CD14-positive monocyte (primary cell): ENCODE data around the gene ATXN7L1. TPM values are rescaled to one million over a fixed set of nuclear protein-coding genes. Genes with fewer than 3 reads are reported as not detected.

Source experiments
- DNase-seq, 3 donors: peaks; one replicate each; pipeline ENCODE4 v3.0.0-alpha.2; 2011 to 2022
- H2AFZ ChIP-seq: 2 replicates; pipeline ENCODE4 v1.6.0; 2012; ENCODE audit warnings: mild to moderate bottlenecking, low read depth, low read length, inconsistent platforms; ENCODE audit not compliant: insufficient read depth, poor library complexity, severe bottlenecking
- H3K27ac ChIP-seq, 2 donors: 1 replicate in 1 of 2; 2 replicates in 1 of 2; pipeline ENCODE4 v1.5.1; 2012 to 2013; ENCODE audit warnings: low read length in 2 of 2, control low read depth in 1 of 2, inconsistent platforms in 1 of 2, low read depth in 1 of 2, mild to moderate bottlenecking in 1 of 2
- H3K27me3 ChIP-seq, 2 donors: one replicate each; pipeline versions ENCODE4 v1.6.0 to v1.6.1; 2011 to 2013; ENCODE audit warnings: low read length in 2 of 2; ENCODE audit not compliant: control insufficient read depth in 2 of 2, insufficient read depth in 2 of 2
- H3K36me3 ChIP-seq, 2 donors: replicated peaks in 1 of 2; 1 replicate in 1 of 2; 2 replicates in 1 of 2; pipeline versions ENCODE4 v1.5.1 to v1.6.1; 2012 to 2013; ENCODE audit warnings: low read length in 2 of 2, control low read depth in 1 of 2, inconsistent platforms in 1 of 2, mild to moderate bottlenecking in 1 of 2; ENCODE audit not compliant: insufficient read depth in 2 of 2, control insufficient read depth in 1 of 2
- H3K4me1 ChIP-seq, 2 donors: 1 replicate in 1 of 2; 2 replicates in 1 of 2; pipeline versions ENCODE4 v1.5.1 to v1.6.1; 2012 to 2013; ENCODE audit warnings: low read length in 2 of 2, control low read depth in 1 of 2, inconsistent platforms in 1 of 2, mild to moderate bottlenecking in 1 of 2, moderate library complexity in 1 of 2; ENCODE audit not compliant: insufficient read depth in 2 of 2, control insufficient read depth in 1 of 2
- H3K4me2 ChIP-seq: replicated peaks from 2 replicates; pipeline ENCODE3; 2012; ENCODE audit warnings: low read length, moderate library complexity, mild to moderate bottlenecking; ENCODE audit not compliant: poor library complexity, severe bottlenecking; ENCODE audit errors: extremely low read depth
- H3K4me3 ChIP-seq, 3 experiments: fragments of 200-600 bp in 1 of 3; sonication (generic) in 1 of 3; replicated peaks in 1 of 3; 1 replicate in 2 of 3; 2 replicates in 1 of 3; pipeline ENCODE4 v1.5.1; 2011 to 2013; ENCODE audit warnings: low read length in 3 of 3, mild to moderate bottlenecking in 3 of 3, control low read depth in 2 of 3, low read depth in 2 of 3, inconsistent platforms in 1 of 3, moderate library complexity in 1 of 3
- H3K79me2 ChIP-seq: 2 replicates; pipeline ENCODE4 v1.6.0; 2012; ENCODE audit warnings: mild to moderate bottlenecking, control low read depth, inconsistent platforms, low read length, moderate library complexity; ENCODE audit not compliant: insufficient read depth
- H3K9ac ChIP-seq: 2 replicates; pipeline ENCODE4 v1.6.0; 2017; ENCODE audit warnings: low read length, mild to moderate bottlenecking; ENCODE audit not compliant: insufficient read depth, poor library complexity, severe bottlenecking
- H3K9me3 ChIP-seq, 2 donors: replicated peaks in 1 of 2; 1 replicate in 1 of 2; 2 replicates in 1 of 2; pipeline versions ENCODE4 v1.5.1 to v1.6.1; 2012 to 2013; ENCODE audit warnings: low read length in 2 of 2, control low read depth in 1 of 2; ENCODE audit not compliant: control insufficient read depth in 1 of 2, insufficient read depth in 1 of 2
- H4K20me1 ChIP-seq: 2 replicates; pipeline ENCODE4 v1.6.0; 2012; ENCODE audit warnings: mild to moderate bottlenecking, low read length, control low read depth, moderate library complexity; ENCODE audit not compliant: insufficient read depth
- H3K27ac Mint-ChIP-seq, 7 donors: one replicate each; pipeline ENCODE4 v1.8.0; 2020; ENCODE audit warnings: mild to moderate bottlenecking in 7 of 7, mixed read lengths in 7 of 7, moderate library complexity in 6 of 7, inconsistent platforms in 2 of 7
- H3K27me3 Mint-ChIP-seq, 3 donors: one replicate each; pipeline ENCODE4 v1.8.0; 2021 to 2022; ENCODE audit warnings: low read depth in 3 of 3, mild to moderate bottlenecking in 3 of 3, mixed read lengths in 3 of 3, moderate library complexity in 3 of 3, inconsistent platforms in 1 of 3
- H3K36me3 Mint-ChIP-seq, 2 donors: one replicate each; pipeline ENCODE4 v1.8.0; 2020; ENCODE audit warnings: mixed read lengths in 2 of 2, inconsistent platforms in 1 of 2, mild to moderate bottlenecking in 1 of 2
- H3K4me1 Mint-ChIP-seq: one replicate; pipeline ENCODE4 v1.8.0; 2020; ENCODE audit warnings: mild to moderate bottlenecking, mixed read lengths
- H3K4me3 Mint-ChIP-seq, 2 donors: one replicate each; pipeline ENCODE4 v1.8.0; 2020; ENCODE audit warnings: mild to moderate bottlenecking in 2 of 2, mixed read lengths in 2 of 2, moderate library complexity in 1 of 2
- H3K9me3 Mint-ChIP-seq, 7 donors: one replicate each; pipeline ENCODE4 v1.8.0; 2020 to 2022; ENCODE audit warnings: mixed read lengths in 7 of 7, mild to moderate bottlenecking in 6 of 7, moderate library complexity in 6 of 7, inconsistent platforms in 2 of 7
- WGBS: methylation state at CpG from one replicate; pipeline ENCODE4 v1.1.5; 2013; ENCODE audit warnings: missing lambda C conversion rate; ENCODE audit not compliant: insufficient coverage; 5-methylcytosine and 5-hydroxymethylcytosine counted together
- intact Hi-C, 2 donors: fragments of 100-400 bp; cut with micrococcal nuclease; formaldehyde crosslinking; loops; one replicate each; pipeline versions ENCODE4 v1.15.0 to v1.15.1; 2023
- polyA plus RNA-seq, 3 donors: library from polyadenylated mRNA; depleted of rRNA in 1 of 3; unstranded in 2 of 3; stranded (reverse) in 1 of 3; fragments of 300-500 nt in 2 of 3; fragments of >200 nt in 1 of 3; fragmentation: Illumina TruSeq in 2 of 3; gene quantifications; 1 replicate in 2 of 3; 2 replicates in 1 of 3; pipeline ENCODE4 v1.2.3, GENCODE V29; 2012 to 2021
- TF ChIP-seq, protein P1 (sequence below): fragments of 200-600 bp; IDR thresholded peaks from one replicate; pipeline ENCODE4 v1.8.0; 2022; ENCODE audit warnings: antibody characterized with exemption, mild to moderate bottlenecking

Gene ATXN7L1
- polyA plus RNA-seq, 3 donors, result 4.5 to 12.2 (median 11.2) TPM

DNA sequence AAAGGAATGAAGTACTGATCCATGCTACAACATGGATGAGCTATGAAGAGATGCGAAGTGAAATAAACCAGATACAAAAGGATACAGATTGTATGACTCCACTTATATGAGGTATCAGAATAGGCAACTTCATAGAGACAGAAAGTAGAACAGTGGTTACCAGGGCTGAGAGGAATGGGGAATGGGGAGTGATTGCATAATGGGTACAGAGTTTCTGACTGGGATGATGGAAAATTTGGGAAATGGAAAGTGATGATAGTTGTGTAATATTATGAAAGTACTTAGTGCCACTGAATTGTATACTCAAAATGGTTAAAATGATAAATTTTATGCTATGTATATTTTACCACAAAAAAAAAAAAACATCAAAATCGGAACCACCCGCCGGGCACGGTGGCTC lies 3.9 kb downstream of the ATXN7L1 start:
- intact Hi-C loops, result loop anchor here (10.0 kb wide), 4 partner anchors 68 to 1692 kb away; partner anchors contain the start of genes COG5 (in 1 of the 2) and DUS4L (in 1 of the 2)
- no peak overlapping the region for H3K27ac Mint-ChIP-seq

DNA sequence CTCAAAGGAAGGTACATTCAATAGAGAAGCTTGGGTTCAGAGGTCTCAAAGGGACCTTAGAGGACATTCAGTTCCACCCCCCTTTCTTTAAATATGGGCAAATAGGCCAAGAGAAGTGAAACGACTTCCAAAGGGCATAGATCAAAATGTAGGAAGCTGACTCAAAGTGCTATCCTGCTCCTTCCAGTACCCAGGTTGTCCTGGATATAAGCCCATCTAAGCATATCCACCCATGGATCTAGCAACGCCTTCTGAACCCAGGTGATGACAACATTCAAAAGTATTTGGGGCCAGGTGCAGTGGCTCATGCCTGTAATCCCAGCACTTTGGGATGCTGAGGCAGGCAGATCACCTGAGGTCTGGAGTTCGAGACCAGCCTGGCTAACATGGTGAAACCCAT lies 5.3 kb downstream of the ATXN7L1 start:
- WGBS, result 86% methylated on average over 1 of the region's 3 CpGs
- no peak overlapping the region for H3K4me2 ChIP-seq
- H3K9me3 Mint-ChIP-seq, result peaks cover 0 to 3% (median 0%) of the 10 kb centered on the region in 7 donors

More for the DNA sequence above, 3.9 kb downstream of the ATXN7L1 start:
- Mint-ChIP-seq H3K4me3 (no peak overlapping the region), H3K4me1 (peaks cover 20% of the 10 kb centered on the region), H3K9me3 (peaks cover 0 to 8% (median 0%) of the 10 kb centered on the region in 7 donors), H3K27me3 (peaks cover 6 to 10% (median 8%) of the 10 kb centered on the region in 3 donors), H3K36me3 (peaks cover 14 to 27% of the 10 kb centered on the region in 2 donors)
- Histone ChIP-seq H4K20me1 (peaks cover 3% of the 10 kb centered on the region), H3K27me3 (peaks cover 4 to 8% of the 10 kb centered on the region in 2 donors), H3K4me2 (no peak overlapping the region), H3K4me1 (peaks cover 18 to 20% of the 10 kb centered on the region in 2 donors), H3K27ac (no peak overlapping the region), H3K9ac (no peak overlapping the region), H3K79me2 (peaks cover 10% of the 10 kb centered on the region), H3K36me3 (peaks cover 0 to 13% of the 10 kb centered on the region in 2 donors), H2AFZ (no peak overlapping the region), H3K4me3 (no peak overlapping the region), H3K9me3 (no peaks in the 10 kb centered on the region)
- DNase-seq, result no peak
- TF ChIP-seq, protein P1, sequence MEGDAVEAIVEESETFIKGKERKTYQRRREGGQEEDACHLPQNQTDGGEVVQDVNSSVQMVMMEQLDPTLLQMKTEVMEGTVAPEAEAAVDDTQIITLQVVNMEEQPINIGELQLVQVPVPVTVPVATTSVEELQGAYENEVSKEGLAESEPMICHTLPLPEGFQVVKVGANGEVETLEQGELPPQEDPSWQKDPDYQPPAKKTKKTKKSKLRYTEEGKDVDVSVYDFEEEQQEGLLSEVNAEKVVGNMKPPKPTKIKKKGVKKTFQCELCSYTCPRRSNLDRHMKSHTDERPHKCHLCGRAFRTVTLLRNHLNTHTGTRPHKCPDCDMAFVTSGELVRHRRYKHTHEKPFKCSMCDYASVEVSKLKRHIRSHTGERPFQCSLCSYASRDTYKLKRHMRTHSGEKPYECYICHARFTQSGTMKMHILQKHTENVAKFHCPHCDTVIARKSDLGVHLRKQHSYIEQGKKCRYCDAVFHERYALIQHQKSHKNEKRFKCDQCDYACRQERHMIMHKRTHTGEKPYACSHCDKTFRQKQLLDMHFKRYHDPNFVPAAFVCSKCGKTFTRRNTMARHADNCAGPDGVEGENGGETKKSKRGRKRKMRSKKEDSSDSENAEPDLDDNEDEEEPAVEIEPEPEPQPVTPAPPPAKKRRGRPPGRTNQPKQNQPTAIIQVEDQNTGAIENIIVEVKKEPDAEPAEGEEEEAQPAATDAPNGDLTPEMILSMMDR, result no peak
- WGBS, result no CpG with 5 or more reads among the region's 5 CpGs

More for the DNA sequence above, 5.3 kb downstream of the ATXN7L1 start:
- no peak for DNase-seq
- H3K36me3 Mint-ChIP-seq, result peaks cover 14 to 33% of the 10 kb centered on the region in 2 donors
- peaks cover 16% of the 10 kb centered on the region for H3K4me1 Mint-ChIP-seq
- H3K27ac Mint-ChIP-seq, result no peak overlapping the region
- H3K4me3 Mint-ChIP-seq, result no peak overlapping the region
- Histone ChIP-seq H3K27me3 (no peaks in the 10 kb centered on the region), H3K4me1 (peaks cover 10 to 12% of the 10 kb centered on the region in 2 donors), H3K9ac (no peak overlapping the region), H2AFZ (no peak overlapping the region), H4K20me1 (peaks cover 3% of the 10 kb centered on the region), H3K9me3 (no peaks in the 10 kb centered on the region), H3K4me3 (no peak overlapping the region), H3K27ac (no peak overlapping the region), H3K79me2 (peaks cover 11% of the 10 kb centered on the region), H3K36me3 (peaks cover 5 to 27% of the 10 kb centered on the region in 2 donors)
- TF ChIP-seq, protein P1, result no peak
- peaks cover 0 to 2% (median 0%) of the 10 kb centered on the region in 3 donors for H3K27me3 Mint-ChIP-seq
- intact Hi-C loops, result loop anchor here (10.0 kb wide), 4 partner anchors 66 to 1694 kb away; partner anchors contain the start of genes COG5 (in 1 of the 2) and DUS4L (in 1 of the 2)
